Fibroblast of villous mesenchyme (primary cell): Measurements from ENCODE around the gene ZFP2. TPM values are rescaled to one million over a fixed set of nuclear protein-coding genes. Genes with fewer than 3 reads are reported as not detected.

Experiments used
- DNase-seq: peaks from one replicate; pipeline ENCODE4 v3.0.0-alpha.2; 2010; ENCODE audit warnings: low read depth
- H3K4me3 ChIP-seq: 2 replicates; pipeline ENCODE4 v1.5.1; 2011; ENCODE audit warnings: low read depth, mild to moderate bottlenecking, low read length
- CTCF ChIP-seq: IDR thresholded peaks from 2 replicates; pipeline ENCODE4 v1.5.1; 2012; ENCODE audit warnings: low read depth, mild to moderate bottlenecking, low read length; ENCODE audit not compliant: insufficient read depth
- total RNA-seq: library from RNA; depleted of rRNA; stranded (reverse); fragments of >200 nt; gene quantifications from 2 replicates; pipeline ENCODE4 v1.2.3, GENCODE V29; 2012

ZFP2 gene
- total RNA-seq, 1 donor = 0.86 TPM

GRCh38 chr5:178902849-178903248, 7.1 kb downstream of the ZFP2 start:
- no peak overlapping the region for H3K4me3 ChIP-seq
- DNase-seq = no peak
- no peak for TF ChIP-seq CTCF

- no peak for DNase-seq
- H3K4me3 ChIP-seq = no peak overlapping the region
- TF ChIP-seq CTCF = no peak
Measured at GRCh38 chr5:178931846-178932760, 36.4 kb downstream of the ZFP2 start.

- DNase-seq = peak; percentile 91
- no peak for TF ChIP-seq CTCF
- peak within 1 kb of the TSS; percentile 78 for H3K4me3 ChIP-seq
Measured at GRCh38 chr5:178940569-178941360, 45.1 kb downstream of the ZFP2 start, which contains the start of gene ZNF454. Gene ZNF454, plus strand, starts transcription at chr5:178941198. Its CDS starts 1,594 bp downstream, at chr5:178942792.

- peak overlapping the region; percentile 78 for H3K4me3 ChIP-seq
- no peak for TF ChIP-seq CTCF
- no peak for DNase-seq
Measured at GRCh38 chr5:178941361-178941760, 45.6 kb downstream of the ZFP2 start.

GRCh38 chr5:178965465-178966055, 69.8 kb downstream of the ZFP2 start:
- TF ChIP-seq CTCF = no peak
- no peak overlapping the region for H3K4me3 ChIP-seq
- DNase-seq = no peak

- no peak for TF ChIP-seq CTCF
- H3K4me3 ChIP-seq = no peak overlapping the region
Measured at GRCh38 chr5:178981381-178981780, 85.7 kb downstream of the ZFP2 start.

More at GRCh38 chr5:178981381-178981780, 85.7 kb downstream of the ZFP2 start:
- DNase-seq = no peak

Other genes starting within 250 kb of the ZFP2 start
- 8.7 and 9.9 TPM in 2 replicates for gene ZNF354A, start 165.3 kb upstream of the ZFP2 start, total RNA-seq
- 10.3 and 12.5 TPM in 2 replicates for gene ZNF354B, start 36.0 kb upstream of the ZFP2 start, total RNA-seq
- under 0.01 and 0.43 TPM in 2 replicates for gene ZNF454, start 45.3 kb downstream of the ZFP2 start, total RNA-seq
- gene GRM6, start 99.4 kb downstream of the ZFP2 start, total RNA-seq = not detected in 2 replicates
- gene ZNF879, start 127.9 kb downstream of the ZFP2 start, total RNA-seq = 2.6 and 5.6 TPM in 2 replicates
- 6.8 and 9.1 TPM in 2 replicates for gene ZNF354C, start 164.5 kb downstream of the ZFP2 start, total RNA-seq